DMS53 treated with DMSO at 0.1 percent for 48 hours (cell line): Measurements from ENCODE around the gene SAMD4A.

Experiments
- DNase-seq: peaks from one replicate; lab custom pipeline; 2025; ENCODE audit not compliant: unreplicated experiment; lab: John Stamatoyannopoulos, UW

The SAMD4A gene

DNA sequence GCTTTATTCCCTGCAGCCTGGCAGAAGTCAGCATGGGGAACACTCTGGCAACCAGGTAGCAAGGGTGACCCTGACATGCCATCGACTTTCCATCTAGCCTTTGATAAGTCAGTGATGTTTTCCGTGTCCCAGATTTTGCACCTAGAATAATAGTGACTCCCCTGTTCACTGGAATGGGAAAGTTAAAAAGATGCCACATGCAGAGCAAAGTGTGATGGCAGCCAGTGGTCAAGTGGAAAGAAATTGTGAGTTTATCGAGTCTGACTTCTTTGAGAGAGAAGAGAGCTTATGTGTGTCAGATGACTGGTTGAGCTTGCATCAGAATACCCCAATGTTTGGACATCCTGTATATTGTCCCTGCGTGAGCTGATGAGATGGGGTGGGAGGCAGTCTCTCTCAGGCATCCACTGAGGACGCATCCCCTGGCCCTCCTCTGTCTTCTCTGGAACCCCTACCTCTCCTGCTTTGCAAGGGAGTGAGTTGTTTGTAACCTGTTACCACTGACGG, 187.2 kb downstream of the SAMD4A start:
- DNase-seq: no peak

DNA sequence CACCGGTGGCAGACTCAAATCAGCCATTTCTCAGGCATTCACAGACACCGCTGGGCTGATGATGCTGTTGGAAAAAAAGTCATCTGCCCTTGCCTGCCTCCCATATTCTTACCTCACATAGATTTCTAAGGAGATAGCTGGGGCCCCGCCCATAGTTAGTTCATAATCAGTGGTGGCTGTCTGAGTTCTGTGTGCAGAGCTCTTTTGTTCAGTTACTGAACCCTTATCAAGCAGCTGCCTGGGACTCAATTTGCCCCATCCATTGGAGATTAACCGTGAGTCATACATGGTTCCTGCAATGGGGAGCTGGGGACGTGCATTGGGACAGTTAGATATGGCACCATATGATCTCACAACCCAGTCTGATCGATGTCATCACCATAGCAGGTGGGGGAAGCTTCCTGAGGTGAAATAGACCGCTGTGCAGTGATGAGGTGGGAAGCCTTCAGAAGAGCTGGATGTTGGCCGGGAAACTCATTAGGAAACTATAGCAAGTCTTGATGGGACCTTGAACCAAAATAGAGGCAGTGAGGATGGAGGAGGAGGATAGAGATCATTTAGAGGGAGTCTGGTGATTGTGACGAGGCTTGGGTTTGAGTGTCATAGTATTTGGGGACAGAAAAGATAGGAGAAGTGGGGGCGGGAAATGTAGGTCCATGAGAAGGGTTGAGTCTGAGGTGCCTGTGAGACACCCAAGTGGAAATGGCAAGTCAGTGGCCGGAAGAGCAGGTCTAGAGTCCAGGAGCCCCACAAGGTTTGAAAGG, 187.9 kb downstream of the SAMD4A start:
- no peak for DNase-seq

DNA sequence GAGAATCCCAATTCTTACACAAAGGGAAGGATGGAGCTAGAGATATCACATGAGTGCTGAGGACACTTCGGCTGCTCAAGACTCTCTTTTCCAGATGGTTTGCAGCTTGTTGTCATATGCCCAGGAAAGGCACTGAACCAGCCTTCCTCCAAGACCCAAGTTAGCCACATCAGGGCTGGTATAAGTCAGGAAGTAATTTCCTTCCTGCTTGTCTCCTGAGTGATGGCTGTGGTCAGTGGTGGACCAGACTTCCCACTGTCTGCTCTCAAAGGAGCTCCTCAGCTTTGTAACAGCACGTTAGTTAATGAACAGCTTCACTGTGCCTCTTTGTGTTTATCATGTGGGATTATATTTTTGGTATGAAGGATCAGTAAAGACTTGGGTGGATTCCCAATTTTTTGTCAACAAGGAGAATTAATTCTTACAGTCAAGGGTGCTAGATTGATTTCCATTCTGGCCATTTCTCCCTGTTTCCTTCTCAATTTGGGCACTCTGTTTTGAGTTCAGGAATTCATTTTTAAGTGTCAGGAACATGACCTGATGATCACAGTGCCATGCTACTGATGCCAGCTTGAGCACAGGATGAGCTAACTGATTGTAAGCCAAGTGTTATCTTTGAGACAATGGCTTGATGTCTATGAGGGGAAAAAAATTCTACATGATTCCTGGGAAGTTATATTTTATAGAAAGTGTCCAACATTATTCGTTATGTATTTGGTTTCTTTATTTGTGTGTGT, 189.9 kb downstream of the SAMD4A start:
- no peak for DNase-seq

DNA sequence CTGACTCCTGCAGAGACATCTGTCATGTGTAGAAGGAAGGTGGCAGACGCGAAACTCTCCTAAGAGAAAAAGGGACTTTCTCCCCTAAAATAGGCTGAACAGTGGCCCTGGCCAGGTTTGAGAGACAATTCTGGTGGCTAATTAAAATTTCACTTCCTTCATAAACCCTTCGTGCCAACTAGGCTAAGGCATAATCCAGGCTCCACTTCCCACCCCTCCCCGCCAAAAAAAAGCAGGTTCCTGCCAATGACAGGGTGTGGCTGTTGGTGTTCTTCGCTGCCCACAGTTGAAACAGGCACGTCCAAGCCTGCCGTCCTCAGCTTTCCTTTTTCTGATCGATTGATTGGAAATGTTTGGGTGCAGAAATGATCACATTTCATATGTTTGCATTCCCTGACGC, 191.1 kb downstream of the SAMD4A start:
- no peak for DNase-seq

DNA sequence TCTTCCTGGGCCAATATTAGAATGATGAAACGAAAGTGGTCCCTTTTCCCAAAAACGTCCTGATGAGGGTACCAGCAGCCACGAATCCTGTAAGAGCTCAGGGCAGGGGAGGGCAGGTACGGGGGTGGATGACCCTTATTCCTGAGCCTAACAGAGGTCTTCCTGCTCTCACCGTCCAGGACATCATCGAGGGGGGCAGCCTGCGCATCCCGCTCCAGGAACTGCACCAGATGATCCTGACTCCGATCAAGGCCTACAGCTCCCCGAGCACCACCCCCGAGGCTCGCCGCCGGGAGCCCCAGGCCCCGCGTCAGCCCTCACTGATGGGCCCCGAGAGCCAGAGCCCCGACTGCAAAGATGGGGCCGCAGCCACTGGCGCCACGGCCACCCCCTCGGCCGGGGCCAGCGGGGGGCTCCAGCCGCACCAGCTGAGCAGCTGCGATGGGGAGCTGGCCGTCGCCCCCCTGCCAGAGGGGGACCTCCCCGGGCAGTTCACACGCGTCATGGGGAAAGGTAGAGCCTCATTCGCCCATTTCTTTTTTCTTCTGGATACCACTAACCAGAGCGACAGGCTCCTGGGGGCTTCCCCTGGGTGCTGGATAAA, 193.2 kb downstream of the SAMD4A start:
- DNase-seq: no peak

DNA sequence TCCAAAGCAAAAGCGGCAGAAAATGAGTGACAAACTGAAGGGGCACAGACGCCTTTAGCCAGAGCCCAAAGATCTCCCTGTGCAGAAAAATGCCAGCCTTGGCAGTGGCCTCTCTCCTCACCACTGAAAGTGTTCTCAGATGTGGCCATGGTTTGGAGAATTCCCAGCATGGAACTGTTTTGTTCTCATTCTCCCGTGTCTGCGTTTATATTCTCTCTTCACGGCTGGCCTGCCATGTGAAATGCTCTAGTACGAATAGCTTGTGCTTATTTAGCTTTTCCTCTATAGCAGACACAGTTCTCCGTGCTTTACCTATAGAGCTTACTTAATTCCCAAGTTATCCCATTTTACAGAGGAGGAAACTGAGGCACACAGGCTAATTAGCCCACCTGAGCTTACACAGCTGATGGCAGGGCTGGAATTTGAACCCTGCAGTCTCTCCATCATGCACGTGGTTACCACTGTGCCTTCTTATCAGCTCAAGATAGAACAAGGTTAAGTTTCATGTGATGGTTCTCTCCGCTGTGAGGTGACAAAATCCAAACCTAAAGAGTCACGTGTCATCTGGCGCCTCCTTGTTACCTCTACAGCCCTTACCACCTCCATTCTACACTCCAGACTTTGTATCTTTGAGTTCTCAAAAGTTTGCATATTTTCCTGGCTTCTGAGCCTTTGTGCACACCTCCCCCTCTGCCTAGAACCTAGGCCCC, 194.1 kb downstream of the SAMD4A start:
- DNase-seq: no peak

DNA sequence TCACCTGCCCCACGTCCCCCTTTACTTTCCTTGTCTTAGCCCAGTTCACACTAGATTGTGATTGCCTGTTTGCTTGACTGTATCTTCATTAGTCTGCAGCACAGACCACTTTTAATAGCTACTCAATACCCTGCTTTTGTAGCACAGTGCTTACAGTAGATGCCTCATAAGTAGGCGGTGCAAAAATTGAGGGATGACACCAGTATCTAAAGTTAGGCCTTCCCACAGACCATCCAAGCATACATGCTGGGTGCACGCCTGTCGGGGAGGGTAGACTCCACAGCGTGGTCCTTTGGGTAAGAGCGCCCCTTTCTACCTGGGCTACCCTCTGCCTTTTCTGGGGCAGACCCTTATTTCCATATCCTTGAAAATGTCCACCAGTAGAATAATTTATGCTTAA, 194.9 kb downstream of the SAMD4A start:
- no peak for DNase-seq

DNA sequence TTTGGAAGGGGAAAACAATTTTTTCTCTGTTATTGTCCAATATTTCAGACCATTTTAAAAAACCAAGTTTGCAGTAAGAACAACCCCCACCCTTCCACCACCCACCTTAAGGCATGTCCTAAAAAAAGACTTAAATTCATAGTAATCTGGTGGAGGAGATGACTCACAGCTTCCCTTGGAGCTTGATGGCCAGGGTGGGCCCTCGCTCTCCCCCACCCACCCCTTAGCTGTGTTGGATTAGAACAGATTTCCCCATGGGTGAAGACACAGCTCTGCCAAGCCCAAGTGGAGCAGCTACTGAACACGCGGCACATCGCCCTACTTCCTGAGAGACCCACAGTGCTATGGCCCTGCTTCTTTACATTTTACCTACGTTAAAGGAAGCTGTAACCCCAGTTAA, 195.4 kb downstream of the SAMD4A start:
- no peak for DNase-seq

DNA sequence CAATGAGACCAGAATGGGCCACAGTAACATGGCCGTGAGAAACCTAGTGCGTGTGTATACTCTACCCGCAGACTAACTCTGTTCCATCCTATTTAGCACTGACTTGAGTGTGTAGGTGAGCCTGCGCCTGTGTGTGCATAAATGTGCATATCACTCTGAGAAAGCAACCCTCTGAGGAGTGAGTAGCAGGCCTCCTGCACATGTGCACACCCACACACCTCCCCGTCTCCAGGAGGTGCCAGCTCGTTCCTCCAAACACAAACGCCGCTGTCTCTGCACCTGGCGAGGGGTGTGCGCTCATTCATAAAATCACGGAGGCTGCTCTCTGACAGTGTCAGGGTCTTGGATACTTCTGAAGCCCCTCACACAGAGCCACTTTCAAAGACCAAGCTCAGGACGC, 196.8 kb downstream of the SAMD4A start:
- DNase-seq: no peak

DNA sequence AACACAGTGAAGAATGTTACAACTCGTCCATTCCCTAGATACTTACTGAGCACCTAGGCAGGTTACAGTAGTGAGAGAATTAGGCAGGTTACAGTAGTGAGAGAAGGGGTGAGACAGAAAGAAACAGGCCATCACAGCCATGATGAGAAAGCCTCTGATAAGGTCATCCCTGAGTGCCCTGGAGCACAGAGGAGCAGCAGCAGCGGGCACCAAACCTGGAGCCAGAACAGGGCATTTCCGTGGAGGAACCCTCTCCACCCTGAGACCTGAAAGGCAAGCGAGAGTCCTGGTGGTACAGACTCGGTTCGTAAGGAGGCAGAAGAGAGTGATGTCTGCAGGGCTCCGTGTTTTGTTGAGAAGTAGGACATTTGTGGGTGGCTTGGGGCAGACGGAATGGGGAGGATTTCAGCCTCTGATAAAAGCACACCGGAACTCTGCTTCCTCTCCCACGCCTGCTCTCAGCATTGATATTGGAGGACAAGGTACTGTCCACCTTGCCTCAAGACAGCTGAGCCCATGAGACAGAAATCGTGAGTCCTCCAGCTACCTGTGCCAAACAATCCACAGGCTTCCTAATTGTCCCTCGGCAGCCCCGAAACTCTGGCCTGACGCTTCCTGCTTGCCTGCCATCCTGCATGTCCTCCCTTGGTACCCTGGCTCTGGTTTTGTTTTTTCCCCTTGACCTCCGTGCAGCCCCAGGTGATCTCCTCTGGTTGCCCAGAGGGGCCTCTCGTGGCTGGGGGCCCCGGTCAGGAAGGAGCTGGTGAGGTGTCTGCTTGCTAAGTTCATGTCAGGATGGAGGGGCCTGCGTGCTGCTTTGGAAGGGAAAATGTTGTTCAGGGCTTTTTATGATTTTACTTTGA, 199.6 kb downstream of the SAMD4A start:
- no peak for DNase-seq

DNA sequence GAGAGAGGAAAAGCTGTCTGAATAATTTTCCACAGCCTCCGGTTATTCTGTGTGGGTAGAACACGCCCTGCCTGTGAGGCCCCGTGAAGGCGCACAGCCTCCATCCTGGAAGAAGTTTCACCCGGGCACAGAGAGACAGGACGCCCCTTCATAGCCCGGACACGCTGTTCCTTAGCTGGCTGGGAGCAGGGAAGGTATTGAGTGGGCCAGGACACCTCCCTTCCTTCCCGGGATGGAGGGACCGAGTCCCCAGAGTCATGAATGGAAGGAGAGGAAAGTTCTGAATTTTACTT, 200.2 kb downstream of the SAMD4A start:
- no peak for DNase-seq

DNA sequence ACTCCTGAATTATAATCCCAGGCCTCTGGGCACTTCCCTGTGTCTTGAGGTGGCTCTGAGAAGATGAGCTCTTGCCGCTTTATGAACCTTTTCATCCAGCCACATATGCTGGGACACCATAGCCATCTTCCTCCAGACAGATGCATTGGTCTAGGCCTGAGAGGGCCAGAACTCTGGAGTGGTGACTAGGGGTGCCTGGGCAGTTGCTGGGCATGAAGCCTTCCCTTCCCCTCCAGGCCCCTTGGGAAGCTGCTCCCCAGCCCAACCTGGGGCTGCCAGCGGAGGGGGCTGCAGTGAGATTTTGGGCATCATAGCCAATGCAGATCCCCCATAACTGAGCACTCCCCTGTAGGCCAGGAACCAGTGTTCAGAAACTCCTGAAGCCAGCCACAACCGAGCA, 200.5 kb downstream of the SAMD4A start:
- DNase-seq: no peak

DNA sequence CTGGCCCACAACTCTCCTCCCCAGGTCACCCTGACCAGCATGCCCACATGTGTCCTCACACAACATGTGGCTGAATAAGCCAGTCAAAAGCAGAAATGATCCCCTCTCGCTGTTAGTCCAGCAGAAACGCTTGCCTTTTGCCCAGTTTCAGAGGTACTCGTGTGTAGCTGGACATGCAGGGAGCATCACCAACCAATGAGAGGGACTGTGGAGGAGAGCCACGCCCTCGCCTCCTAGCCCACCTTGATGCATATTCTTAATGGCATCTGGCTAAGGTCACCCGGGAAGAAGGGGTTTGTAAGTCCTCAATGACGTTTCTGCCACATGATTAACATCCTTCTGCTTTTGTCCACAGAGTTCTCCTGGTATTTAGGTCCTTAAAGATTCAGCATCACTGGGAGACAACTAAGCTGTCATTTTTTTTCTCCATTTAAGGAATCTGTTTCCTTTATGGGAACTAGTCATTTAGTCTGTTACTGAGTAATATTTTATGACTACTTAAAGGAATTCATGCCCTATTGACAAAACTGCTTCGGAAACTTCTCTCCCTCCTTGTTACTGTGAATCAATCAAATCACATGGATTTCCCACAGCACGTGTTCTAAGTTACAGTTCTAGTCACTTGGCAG, 201.7 kb downstream of the SAMD4A start:
- DNase-seq: no peak

DNA sequence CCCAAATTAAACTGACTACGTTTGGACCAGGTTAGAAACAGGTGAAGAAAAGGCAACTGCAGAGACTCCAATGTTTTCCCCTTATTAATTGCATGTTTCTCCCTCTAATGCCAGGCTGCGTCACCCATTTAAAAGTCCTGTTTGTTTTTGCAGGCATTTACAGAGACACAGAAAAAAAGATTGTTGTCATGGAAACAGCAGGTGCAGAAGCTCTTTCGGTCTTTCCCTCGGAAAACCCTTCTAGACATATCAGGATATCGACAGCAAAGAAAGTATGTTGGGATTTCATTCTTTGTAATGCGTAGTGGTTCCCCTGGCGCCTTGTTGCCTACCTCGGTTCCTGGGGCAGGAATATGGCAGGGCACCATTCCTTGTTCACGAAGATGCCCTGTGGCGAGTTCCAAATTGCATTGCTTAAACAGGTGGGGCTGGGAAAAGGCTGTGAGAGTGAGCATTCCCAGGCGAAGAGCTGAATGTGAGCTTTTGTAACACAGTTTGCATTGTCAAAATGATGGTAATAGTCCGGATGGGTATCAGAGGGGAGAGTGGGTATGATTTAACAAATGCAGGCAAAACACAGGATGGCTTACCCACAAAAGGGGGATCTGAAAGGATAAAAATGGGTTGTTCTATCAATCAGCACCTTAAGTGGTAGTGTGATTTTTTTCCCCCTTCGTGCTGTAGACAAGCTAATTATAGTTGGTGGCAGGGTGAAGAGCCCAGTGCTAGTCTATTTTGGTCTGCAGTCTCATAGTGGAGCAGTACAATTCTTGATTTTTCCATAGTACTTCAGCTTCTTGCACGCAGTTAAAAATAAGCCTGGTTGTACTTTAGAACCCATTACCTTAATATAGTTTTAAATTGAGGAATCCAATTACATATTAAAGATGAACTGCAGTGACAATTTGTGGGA, 203.3 kb downstream of the SAMD4A start:
- no peak for DNase-seq

DNA sequence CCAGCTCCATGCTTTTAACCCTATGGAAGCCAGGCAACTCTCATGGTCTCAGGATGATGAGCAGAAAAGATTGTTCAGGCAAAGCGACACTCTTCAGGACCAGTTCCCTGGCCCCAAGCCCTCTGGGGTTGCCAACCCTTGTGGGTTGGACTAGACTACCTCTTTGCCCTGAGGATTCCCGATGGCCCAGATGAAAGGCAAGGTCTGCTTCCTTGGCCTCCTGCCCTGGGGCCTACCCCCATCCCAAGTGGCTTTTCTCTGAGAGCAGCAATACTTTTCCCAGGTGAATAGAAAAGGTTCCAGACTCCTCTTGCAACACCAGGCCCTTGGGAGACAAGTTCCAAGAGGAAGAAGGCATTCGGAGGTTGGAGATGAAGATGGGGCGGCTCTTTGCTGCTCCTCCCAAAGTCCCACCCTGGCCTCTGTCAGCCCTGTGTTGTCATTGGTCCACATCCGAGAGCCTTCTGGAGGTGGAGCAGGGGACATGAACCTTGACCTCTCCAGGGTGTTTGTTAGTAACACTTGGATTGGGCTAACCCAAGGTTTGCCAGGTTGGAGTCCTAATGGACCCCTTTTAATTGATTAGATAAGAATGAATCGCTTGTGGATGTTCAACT, 204.6 kb downstream of the SAMD4A start:
- DNase-seq: no peak

DNA sequence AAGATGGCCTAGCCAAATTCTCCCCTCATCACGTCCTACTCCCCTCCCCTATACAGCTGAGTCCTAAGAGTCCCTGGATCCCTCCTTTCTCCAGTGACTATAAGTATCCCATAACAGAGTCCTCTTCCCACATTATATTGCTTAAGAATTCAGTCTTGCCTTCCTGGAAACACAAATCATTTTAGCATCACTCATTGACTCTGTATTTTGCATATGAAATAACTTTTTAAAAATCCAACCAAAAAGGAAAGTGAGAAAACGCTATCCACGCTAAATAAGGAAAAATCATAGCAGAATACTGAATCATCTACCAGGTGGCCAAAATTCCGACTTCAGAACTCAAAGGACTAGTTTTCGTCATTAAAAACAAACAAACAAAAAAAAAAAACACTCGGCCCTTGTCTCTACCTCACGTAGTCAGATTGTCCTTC, 205.5 kb downstream of the SAMD4A start:
- no peak for DNase-seq

DNA sequence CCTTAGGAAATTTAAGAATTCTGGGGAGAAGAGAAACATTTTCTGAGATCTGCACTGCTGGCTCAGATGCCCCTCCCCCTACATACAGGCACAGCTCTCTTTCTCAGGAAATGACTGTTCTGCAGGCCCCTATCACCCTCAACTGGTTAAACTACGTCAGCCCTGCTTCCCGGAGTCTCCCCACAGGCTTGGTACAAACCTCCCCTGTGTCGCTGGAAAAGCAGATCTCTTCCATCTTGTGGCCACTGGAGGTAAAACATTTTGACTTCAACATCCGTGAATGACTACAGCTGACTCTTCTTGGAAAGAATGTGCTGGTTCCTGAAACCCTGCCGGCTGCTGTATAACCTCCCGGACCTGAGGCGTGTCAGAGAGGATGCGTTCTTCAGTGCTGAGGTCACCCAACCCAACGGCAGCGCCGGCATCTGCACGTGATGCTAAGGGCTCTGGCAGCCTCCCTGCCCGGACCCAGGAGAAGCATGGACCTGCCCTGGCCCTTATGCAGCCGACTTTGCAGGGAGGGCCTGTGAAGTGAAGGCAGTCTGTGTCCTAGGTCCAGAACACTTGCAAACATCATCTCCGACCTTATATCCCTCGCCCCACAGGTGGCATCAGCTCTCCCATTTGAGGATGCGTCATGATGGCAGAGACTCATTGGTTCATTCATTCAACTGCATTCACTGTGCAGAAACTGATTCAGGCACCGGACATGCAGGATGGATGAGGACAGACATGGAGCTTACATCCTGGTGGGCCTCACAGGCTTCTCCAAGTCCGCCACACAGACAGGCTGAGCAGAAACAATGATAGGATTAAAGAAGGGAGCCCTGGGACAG, 206.5 kb downstream of the SAMD4A start:
- DNase-seq: peak; percentile 79

DNA sequence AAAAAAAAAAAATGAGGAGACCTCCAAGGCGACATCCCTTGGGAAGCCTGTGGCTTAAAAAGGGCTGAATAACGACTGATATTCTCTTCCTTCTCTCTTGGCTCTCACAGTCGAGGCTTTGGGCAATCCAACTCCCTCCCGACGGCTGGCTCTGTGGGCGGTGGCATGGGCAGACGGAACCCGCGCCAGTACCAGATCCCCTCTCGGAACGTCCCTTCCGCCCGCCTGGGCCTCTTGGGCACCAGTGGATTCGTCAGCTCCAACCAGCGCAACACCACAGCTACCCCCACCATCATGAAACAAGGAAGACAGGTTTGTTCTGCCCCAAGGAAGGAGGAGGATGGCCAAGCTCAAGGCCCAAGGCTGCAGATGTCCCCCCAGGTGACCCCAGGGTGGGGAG, 207.9 kb downstream of the SAMD4A start:
- no peak for DNase-seq
